Renal pelvis (tissue), 4 donors: ENCODE data around the gene SLC35G3. TPM values are rescaled to one million over a fixed set of nuclear protein-coding genes. Genes with fewer than 3 reads are reported as not detected.
"Not testable (repeated sequence)": the region's sequence is repeated elsewhere in the genome, so short reads cannot be mapped to it uniquely, and the experiment has no call there.

ENCODE experiments used
- DNase-seq: peaks from one replicate; pipeline ENCODE4 v3.0.0-alpha.2; 2013
- polyA plus RNA-seq, 3 donors: library from polyadenylated mRNA; unstranded; fragments of 120-200 nt; gene quantifications; one replicate each; pipeline ENCODE4 v1.2.1, GENCODE V29; 2013; ENCODE audit not compliant: insufficient read length in 3 of 3

The SLC35G3 gene
- polyA plus RNA-seq, 3 donors, result not detected

- no peak for DNase-seq
Observed at GRCh38 chr17:35167046-35167445, 27.1 kb downstream of the SLC35G3 start.

DNA sequence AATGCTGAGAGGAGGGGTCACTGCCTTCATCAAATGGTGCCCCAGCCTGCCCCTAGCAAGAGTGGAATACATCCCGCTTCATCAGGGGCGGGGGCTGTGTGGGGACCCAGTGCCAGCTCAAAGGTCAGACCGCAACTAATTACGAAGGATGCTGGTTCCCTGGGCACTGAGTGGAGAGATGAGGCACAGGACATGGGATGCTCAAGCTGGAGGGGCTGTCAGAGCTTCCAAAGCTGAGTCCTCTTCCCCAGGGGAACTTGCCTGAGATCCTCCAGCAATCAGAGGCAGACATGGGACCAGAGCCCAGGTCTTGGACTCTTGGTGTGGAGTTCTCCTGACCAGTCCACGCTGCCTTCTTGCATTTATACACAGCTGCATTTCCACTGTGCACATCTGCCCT, 27.7 kb downstream of the SLC35G3 start:
- no peak for DNase-seq

- DNase-seq, result no peak
Observed at GRCh38 chr17:35164716-35165115, 29.5 kb downstream of the SLC35G3 start.

DNA sequence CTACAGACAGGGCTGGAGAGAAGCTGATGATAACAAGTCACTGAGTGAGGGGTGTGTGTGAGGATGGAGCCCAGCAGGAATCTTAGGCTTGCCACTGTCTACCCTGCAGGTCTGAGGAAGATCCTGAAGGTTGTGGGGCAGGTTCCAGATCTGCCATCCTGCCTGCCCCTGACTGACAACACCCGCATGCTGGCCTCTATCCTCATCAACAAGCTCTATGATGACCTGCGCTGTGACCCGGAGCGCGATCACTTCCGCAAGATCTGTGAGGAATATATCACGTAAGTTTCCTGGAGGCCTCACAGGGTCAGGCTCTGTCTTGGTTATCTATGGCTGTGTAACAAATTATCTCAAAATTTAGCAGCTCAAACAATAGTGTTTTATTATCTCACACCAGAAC, 30.3 kb downstream of the SLC35G3 start:
- no peak for DNase-seq

- DNase-seq, result no peak
Observed at GRCh38 chr17:35162755-35163154, 31.4 kb downstream of the SLC35G3 start.

DNA sequence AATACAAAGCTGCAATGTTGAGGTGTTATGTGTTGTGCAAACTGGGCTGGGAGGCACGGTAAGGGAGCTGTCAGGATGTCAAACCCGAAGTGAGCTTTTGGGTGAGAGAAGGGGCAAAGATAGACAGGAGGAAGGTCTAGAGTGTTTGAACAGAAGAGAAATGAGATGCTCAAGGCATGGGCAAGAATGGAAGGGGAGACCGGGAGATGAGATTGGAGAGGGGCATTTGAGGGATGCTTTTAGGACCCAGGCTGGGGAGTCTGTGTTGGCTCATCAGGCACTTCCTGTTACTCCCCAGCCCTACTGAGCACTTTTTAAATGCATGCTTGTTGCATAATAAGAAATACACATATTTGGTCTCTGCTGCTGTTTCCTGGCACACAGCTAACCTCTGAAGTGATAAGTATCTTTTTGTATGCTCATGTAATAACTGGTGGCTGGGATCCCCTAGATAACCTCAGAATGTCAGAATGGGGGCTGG, 32.9 kb downstream of the SLC35G3 start:
- DNase-seq, result no peak

GRCh38 chr17:35160354-35161201, 33.6 kb downstream of the SLC35G3 start:
- DNase-seq, result no peak

GRCh38 chr17:35159940-35160339, 34.3 kb downstream of the SLC35G3 start:
- no peak for DNase-seq

DNA sequence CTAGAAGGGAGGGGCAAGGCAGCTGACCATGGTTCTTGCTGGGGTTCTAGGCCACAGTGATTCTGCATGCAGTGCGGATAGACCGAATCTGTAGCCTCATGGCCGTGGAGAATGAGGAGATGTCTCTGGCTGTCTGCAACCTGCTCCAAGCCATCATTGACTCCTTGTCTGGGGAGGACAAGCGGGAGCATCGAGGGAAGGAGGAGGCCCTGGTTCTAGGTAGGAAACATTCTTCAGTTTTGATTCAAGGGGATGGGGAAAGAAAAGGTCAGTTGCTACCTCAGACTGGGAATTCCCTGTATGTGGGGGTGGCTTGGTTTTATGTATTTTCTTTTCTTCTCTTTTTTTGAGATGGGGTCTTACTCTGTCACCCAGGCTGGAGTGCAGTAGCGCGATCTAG, 38.9 kb downstream of the SLC35G3 start:
- no peak for DNase-seq

- no peak for DNase-seq
Observed at GRCh38 chr17:35154196-35155165, 39.7 kb downstream of the SLC35G3 start.

GRCh38 chr17:35152421-35153140, 41.6 kb downstream of the SLC35G3 start:
- DNase-seq, result no peak

DNA sequence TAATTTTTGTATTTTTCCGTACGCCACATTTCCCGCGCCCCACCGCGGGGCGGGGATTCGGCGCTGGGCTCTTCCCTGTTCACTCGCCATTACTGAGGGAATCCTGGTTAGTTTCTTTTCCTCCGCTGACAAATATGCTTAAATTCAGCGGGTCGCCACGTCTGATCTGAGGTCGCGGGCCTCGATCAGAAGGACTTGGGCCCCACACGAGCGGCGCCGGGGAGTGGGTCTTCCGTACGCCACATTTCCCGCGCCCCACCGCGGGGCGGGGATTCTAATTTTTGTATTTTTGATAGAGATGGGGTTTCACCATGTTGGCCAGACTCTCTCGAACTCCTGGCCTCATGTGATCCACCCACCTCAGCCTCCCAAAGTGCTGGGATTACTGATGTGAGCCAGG, 43.1 kb downstream of the SLC35G3 start:
- not testable (repeated sequence) for DNase-seq

DNA sequence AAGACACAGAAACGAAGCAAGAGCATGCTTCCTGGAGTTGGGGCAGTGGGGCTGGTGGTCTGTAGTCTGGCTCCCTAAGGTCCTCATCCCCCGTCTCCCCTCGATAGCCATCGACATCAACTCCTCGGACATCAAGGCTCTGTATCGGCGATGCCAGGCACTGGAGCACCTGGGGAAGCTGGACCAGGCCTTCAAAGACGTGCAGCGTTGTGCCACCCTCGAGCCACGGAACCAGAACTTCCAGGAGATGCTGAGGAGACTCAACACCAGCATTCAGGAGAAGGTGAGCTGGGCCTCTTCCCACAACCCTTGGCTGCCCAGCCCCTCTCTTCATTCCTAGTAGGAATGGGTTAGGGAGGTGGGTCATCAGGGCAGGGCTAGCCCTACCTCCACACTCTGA, 44.3 kb downstream of the SLC35G3 start:
- DNase-seq, result no peak

DNA sequence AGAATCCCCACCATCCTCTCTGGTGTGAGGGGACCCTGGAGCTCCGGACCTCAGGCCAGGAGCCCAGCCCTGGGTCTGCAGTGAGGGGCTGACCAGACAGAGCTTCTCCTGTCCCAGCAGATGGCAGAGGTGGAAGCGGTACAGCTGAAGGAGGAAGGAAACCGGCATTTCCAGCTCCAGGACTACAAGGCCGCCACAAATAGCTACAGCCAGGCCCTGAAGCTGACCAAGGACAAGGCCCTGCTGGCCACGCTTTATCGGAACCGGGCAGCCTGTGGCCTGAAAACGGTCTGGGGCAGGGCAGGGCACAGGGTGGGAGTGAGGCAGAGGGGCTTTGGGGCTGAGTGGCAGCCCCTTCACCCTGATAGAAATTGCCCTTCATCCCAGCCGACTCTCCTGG, 46.0 kb downstream of the SLC35G3 start:
- DNase-seq, result no peak

GRCh38 chr17:35147375-35147905, 46.8 kb downstream of the SLC35G3 start, which contains the start of gene UNC45B:
UNC45B (plus strand) TSS chr17:35147817; CDS start chr17:35148264, 447 bp downstream.
- no peak for DNase-seq

- DNase-seq, result no peak
Observed at GRCh38 chr17:35146214-35146833, 47.9 kb downstream of the SLC35G3 start.

GRCh38 chr17:35144840-35145239, 49.4 kb downstream of the SLC35G3 start:
- no peak for DNase-seq
